CD4-positive, alpha-beta T cell treated with Interferon gamma for 1 hour (primary cell): Measurements from ENCODE around the gene TDRD9.
A peak's percentile ranks its signal among the peaks of the same experiment; 100 is the strongest.

Experiments used
- DNase-seq: peaks from one replicate; pipeline ENCODE4 v3.0.0-alpha.2; 2020

The TDRD9 gene

DNA sequence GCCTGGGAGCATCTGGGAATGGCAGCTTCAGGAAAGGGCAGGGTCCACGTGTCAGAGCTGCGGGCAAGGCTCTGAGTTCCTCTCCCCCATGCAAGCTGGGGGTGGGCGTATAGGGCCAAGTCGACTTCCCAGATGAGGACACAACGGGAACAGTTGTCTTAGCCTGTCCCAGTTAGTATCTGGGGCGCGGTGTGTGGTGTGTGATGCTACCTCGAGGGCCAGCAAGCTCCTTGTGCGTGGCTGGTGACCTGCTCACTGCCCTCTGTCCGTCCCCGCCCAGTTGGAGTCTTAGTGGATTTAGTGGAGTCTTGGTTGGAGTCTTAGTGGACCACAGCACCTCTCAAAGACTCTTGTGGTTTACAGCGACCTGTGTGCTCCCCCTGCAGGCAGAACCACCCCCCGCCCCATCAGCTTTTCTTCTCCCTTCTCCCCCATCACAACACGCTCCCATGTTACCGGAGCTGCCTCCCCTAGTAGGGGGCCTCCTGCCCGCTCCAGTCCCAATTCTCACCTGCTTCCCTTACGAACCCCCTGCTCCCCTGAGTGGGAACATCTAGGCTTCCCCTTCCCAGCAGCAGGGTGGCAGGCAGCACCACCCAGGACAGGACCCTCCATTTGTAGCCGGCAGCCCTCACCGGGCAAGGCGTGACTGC lies 165.9 kb downstream of the TDRD9 start:
- no peak for DNase-seq

DNA sequence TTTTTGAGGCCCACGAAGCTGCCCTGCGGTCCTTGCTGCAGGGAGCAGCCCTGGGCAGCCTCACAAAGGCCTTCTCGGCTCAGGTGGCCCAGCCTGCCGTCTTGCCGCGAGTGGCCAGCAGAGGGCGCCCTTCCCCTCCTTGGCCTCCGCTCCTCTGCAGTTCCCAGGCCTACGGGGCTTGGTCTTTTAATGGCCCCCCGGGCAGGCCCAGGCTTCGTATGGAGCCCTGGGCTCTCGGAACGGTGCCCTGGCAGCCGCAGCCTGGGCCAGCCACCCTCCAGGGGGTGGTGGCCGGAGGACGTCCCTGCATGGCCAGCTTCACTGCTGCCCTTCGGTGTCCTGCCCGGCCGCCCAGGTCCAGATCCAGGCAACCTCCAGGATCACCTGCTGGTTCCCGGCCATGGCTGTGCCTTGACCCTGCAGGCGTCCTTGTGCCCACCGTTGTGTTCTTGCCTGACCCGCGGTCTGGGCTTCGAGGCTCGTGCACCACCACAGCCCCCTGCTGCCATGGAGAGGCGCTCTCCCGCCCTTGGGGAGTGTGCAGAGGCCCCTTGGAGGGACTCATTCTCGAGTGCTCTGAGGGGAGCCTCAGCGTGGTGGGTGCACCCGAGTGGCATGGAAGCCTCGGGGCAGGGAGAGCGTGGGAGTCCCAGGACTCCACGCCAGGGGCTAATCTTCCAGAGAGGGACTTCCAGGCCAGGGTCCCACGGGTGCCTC lies 166.6 kb downstream of the TDRD9 start:
- peak; percentile 37 for DNase-seq

- no peak for DNase-seq
Observed at GRCh38 chr14:104095426-104096310, 167.4 kb downstream of the TDRD9 start.

GRCh38 chr14:104096318-104096717 lies 168.1 kb downstream of the TDRD9 start:
- no peak for DNase-seq

DNA sequence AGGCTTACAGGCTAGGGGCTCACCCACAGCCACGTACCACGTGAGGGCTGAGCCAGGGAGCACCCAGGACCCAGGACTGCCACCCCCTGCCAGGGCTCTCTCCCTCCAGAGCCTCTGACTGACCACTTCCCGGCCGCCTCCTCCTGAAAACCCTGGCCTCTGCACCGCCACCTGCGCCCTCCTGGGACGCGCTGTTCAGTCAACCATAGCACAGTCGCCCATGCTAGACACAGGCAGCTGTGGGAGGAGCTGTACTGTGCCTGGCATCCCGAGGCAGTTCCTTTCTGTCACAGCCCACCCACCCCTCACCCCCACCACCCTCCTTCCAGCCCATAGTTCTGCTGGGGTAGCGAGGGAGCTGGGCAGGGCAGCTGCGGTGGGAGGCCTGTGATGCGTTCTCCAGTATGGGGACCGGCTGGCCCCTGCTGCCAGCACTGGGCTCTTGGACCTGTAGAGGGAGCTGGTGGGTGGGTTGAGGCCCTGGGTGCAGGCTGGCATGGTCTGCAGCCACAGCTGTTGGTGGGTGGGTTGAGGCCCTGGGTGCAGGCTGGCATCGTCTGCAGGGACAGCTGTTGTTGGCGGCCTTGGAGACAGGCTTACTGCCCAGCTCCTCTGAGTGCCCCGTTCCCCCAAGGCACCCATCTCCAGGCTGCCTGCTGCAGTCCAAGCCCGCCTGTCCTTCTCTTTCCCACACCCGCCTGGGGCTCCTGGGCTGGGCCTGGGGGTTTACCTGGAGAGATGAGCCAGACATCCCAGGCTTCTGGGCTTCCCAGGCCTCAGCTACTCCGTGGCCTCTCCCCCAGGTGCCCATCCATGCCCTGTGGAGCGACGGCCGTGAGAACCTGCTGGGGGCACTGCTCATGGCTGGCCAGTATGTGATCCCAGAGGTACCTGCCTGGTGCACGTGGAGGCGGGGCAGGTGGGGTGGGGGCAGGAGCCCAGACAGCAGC lies 168.8 kb downstream of the TDRD9 start:
- no peak for DNase-seq

- no peak for DNase-seq
Observed at GRCh38 chr14:104098272-104099095, 170.2 kb downstream of the TDRD9 start.

DNA sequence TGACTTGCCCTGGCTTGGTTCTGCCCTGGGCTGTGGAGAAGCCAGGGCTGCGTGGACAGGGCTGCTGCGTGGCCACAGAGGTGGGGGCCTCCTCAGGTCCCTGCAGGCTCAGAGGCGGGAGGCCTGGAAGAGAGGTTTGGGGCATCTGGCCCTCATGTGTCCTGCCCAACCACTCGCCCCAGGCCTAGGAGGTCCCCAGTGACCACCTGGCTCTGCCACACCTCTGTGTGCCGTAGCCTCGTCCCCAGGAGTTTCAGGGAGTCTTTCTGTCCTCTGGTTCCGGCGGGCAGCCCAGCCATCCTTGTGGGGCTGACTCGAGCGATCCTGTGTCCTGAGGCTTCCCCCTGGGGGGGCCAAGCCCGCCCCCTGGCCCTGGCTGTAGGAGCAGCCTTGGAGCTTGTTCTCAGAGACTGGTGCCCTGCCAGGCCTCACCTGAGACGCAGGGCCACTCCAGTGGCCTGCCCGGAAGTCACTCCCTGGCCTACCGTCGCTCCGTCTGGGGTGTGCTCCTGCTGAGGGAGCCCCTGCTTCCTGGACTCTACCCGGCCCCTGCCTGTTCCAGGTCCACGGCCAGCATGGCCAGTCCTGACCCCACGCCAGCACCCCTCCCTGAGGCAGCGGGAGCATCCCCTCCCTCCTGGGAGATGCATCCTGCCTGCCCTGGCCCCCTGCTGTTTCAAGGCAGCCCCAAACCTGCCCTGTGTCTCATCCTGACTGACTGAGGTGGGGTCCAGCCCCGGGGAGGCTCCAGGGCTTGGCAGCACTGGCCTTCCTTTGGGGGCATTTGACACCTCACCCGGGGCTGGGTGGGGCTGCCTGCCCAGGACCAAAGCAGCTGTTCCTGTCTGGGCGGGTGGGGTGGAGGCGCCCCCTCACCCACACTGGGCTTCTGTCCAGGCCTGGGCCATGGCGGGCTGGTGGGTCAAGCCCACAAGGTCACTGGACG lies 171.1 kb downstream of the TDRD9 start:
- DNase-seq = no peak

DNA sequence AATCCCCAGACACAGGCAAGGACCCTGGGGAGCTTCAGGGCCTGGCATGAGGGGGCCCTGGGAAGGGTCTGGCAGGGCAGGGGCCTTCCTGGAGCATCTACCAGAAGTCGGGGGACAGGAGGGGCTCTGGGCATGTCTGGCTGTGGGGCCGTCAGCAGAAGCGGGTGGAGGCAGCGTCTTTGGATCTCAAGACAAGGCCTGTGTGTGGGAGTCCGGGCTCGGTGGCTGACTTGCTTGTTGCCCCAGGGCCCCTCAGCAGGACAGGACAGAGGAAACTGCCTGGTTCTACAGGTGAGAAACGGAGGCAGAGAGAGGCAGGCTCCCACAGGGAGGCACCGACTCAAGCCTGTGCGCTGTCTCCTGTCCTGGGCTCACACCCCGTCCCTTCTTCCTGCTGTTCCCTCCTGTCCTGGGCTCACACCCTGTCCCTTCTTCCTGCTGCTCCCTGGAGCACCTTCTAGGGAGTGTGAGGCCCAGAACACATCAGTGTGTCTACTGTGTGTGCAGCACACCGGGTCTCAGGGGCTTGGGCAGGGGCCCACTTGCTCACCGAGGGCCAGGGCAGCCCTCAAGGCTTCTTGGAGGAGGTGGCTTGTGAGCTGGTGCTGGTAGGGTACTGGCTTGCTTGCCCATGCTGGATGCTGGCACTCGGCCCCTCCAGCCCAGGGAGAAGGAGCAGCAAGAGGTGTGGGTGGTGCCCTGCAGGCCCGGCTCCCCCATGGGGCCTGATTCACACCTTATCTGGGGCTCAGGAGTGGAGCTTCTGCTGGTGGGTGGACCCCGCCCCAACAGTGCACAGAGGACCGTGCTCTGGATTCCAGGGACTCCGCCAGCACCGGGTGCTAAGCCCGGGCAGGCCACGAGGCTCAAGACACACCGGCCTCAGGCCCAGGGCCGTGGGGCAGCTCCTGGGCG lies 172.2 kb downstream of the TDRD9 start:
- DNase-seq = no peak

GRCh38 chr14:104101086-104101621 lies 172.9 kb downstream of the TDRD9 start:
- DNase-seq = no peak

DNA sequence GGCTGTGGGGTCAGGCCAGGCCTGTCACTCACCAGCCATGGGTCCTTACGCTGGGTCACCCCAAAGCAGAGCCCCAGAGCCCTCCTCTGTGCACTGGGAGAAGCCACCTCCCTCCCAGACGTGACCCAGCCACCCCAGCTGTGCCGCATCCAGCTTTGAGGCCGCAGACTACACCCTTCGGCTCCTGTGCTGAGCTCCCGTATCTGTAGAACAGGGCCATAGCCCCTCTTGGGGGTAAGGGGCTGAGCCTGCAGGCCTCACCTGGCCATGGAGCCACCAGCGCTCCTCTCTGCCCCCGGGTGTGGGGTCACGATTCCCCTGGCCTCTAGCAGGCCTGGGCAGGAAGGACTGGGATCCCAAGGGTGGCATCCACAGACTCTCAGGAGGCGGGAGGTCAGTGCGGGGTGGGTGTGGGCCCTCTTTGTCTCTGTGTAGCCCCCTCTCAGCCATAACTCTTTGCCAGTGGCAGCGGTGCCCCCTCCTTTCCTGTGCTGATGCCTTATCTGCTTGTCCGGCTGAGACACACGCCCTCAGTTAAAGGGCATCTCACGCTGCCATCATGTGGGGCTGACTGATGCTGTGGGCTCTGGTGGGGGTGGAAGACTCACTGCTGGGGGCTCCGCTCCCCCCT lies 173.5 kb downstream of the TDRD9 start:
- DNase-seq = no peak
